ENCODE measurements around the gene PLPP1.
"Not testable (repeated sequence)": the region's sequence is repeated elsewhere in the genome, so short reads cannot be mapped to it uniquely, and the experiment has no call there.

PLPP1 gene

DNA sequence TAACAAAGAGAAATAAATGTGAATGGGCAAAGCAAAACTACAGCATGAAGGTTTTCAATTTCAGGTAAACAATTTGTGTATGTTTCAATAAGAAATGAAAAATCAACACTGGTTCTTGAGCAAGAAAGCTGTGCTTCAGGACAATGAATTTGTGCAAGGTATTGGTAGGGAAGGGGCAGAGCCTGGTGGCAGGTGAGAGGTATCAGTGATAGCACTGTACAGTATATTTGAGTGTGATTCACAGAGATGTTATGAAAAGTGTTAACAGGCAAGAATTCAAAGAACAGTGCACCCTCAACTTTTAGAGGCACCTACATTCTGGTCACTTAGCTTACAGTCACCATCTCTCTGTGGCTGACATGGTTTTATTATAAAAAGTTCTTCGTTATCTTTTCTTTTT lies 25.7 kb downstream of the PLPP1 start:
- no peak overlapping the region for H3K4me3 ChIP-seq (ENCODE audit: low read depth in 1 of 2, low read length in 2 of 2)
- H3K36me3 ChIP-seq (ENCODE audit: control insufficient read depth in 1 of 2, insufficient read depth in 2 of 2, low read length in 2 of 2): no peaks in the 10 kb centered on the region
- no peaks in the 10 kb centered on the region for H3K9me3 ChIP-seq (ENCODE audit: control insufficient read depth in 1 of 2, low read length in 2 of 2)
- peaks cover 24 to 49% of the 10 kb centered on the region in 2 donors for H3K4me1 ChIP-seq (ENCODE audit: control insufficient read depth in 1 of 2, insufficient read depth in 2 of 2, low read length in 2 of 2)
- no peaks in the 10 kb centered on the region for H3K27me3 ChIP-seq (ENCODE audit: control insufficient read depth in 1 of 2, insufficient read depth in 2 of 2, low read length in 2 of 2)
- H3K9ac ChIP-seq (ENCODE audit: low read depth in 1 of 2, low read length in 2 of 2): no peak overlapping the region
- no peak overlapping the region for H3K27ac ChIP-seq (ENCODE audit: low read depth, low read length)

DNA sequence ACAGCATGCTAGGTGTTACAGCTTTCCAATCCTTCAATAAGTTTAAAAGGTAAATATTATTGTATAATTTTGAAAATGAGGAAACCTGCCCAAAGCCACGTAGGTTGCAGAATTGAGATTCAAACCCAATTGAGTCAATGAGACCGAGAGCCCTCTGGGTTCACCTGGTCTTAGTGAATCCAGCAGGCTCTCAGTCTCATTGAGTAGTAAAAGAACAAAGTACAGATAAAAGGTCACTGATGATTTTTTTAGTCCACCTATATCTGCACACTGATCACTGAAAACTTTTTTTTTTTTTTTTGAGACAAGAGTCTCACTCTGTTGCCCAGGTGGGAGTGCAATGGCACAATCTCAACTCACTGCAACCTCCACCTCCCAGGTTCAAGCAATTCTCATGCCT lies 27.2 kb downstream of the PLPP1 start:
- Histone ChIP-seq H3K9ac (ENCODE audit: low read depth in 1 of 2, low read length in 2 of 2) (no peak overlapping the region), H3K36me3 (ENCODE audit: control insufficient read depth in 1 of 2, insufficient read depth in 2 of 2, low read length in 2 of 2) (no peaks in the 10 kb centered on the region), H3K27me3 (ENCODE audit: control insufficient read depth in 1 of 2, insufficient read depth in 2 of 2, low read length in 2 of 2) (no peaks in the 10 kb centered on the region), H3K4me3 (ENCODE audit: low read depth in 1 of 2, low read length in 2 of 2) (no peak overlapping the region), H3K4me1 (ENCODE audit: control insufficient read depth in 1 of 2, insufficient read depth in 2 of 2, low read length in 2 of 2) (peaks cover 32 to 59% of the 10 kb centered on the region in 2 donors), H3K27ac (ENCODE audit: low read depth, low read length) (no peak overlapping the region), H3K9me3 (ENCODE audit: control insufficient read depth in 1 of 2, low read length in 2 of 2) (no peaks in the 10 kb centered on the region)

GRCh38 chr5:55505711-55506110 lies 29.1 kb downstream of the PLPP1 start:
- H3K4me1 ChIP-seq (ENCODE audit: control insufficient read depth in 1 of 2, insufficient read depth in 2 of 2, low read length in 2 of 2): peaks cover 29 to 54% of the 10 kb centered on the region in 2 donors
- not testable (repeated sequence) for H3K27ac ChIP-seq (ENCODE audit: low read depth, low read length); H3K27me3 ChIP-seq (ENCODE audit: control insufficient read depth in 1 of 2, insufficient read depth in 2 of 2, low read length in 2 of 2); H3K9me3 ChIP-seq (ENCODE audit: control insufficient read depth in 1 of 2, low read length in 2 of 2); H3K36me3 ChIP-seq (ENCODE audit: control insufficient read depth in 1 of 2, insufficient read depth in 2 of 2, low read length in 2 of 2); H3K4me3 ChIP-seq (ENCODE audit: low read depth in 1 of 2, low read length in 2 of 2); H3K9ac ChIP-seq (ENCODE audit: low read depth in 1 of 2, low read length in 2 of 2)

- H3K4me3 ChIP-seq (ENCODE audit: low read depth in 1 of 2, low read length in 2 of 2); H3K27me3 ChIP-seq (ENCODE audit: control insufficient read depth in 1 of 2, insufficient read depth in 2 of 2, low read length in 2 of 2); H3K36me3 ChIP-seq (ENCODE audit: control insufficient read depth in 1 of 2, insufficient read depth in 2 of 2, low read length in 2 of 2); H3K27ac ChIP-seq (ENCODE audit: low read depth, low read length); H3K9ac ChIP-seq (ENCODE audit: low read depth in 1 of 2, low read length in 2 of 2); H3K9me3 ChIP-seq (ENCODE audit: control insufficient read depth in 1 of 2, low read length in 2 of 2): not testable (repeated sequence)
- H3K4me1 ChIP-seq (ENCODE audit: control insufficient read depth in 1 of 2, insufficient read depth in 2 of 2, low read length in 2 of 2): peaks cover 23 to 44% of the 10 kb centered on the region in 2 donors
These were observed 30.8 kb downstream of the PLPP1 start for GRCh38 chr5:55503917-55504316.

DNA sequence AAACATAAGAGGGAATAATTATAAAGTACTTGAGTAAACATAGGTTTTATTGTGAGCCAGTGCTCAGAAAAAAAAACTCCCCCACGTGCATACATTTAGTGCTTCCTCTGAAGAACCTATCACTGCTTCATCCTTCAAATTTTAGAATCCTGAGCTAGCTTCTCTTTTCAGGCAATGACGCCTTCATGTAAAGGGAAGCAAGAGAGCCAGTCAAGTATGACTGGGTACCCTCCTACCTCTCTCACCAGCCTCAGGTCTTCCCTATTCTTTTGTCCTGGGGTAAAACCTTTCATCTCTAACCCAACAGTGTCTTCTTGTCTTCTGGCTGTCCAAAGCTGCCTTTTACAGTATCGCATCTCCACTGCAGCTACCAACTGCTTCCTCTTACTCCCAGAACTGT lies 32.0 kb downstream of the PLPP1 start:
- Histone ChIP-seq H3K4me1 (ENCODE audit: control insufficient read depth in 1 of 2, insufficient read depth in 2 of 2, low read length in 2 of 2) (peaks cover 30 to 45% of the 10 kb centered on the region in 2 donors), H3K9ac (ENCODE audit: low read depth in 1 of 2, low read length in 2 of 2) (no peak overlapping the region), H3K9me3 (ENCODE audit: control insufficient read depth in 1 of 2, low read length in 2 of 2) (no peaks in the 10 kb centered on the region), H3K27me3 (ENCODE audit: control insufficient read depth in 1 of 2, insufficient read depth in 2 of 2, low read length in 2 of 2) (no peaks in the 10 kb centered on the region), H3K27ac (ENCODE audit: low read depth, low read length) (no peak overlapping the region), H3K36me3 (ENCODE audit: control insufficient read depth in 1 of 2, insufficient read depth in 2 of 2, low read length in 2 of 2) (no peaks in the 10 kb centered on the region), H3K4me3 (ENCODE audit: low read depth in 1 of 2, low read length in 2 of 2) (no peak overlapping the region)

DNA sequence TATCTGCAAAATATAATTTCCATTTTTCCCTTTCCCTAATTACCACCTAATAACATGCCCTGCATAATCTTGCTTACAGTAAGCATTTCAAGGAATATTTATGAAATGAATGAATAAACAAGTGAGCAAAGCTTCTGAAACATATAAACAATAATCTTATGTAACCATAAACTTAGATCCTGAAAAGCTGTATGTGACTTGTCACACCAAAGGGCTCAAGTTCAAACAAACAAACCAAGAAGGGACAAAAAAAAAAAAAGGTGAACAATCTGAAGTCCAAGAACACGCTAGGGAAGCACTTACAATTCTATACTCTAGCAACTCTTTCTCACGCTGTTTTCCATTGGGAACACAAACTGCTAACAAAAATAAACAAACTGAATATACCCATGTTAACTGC lies 36.3 kb downstream of the PLPP1 start:
- H3K36me3 ChIP-seq (ENCODE audit: control insufficient read depth in 1 of 2, insufficient read depth in 2 of 2, low read length in 2 of 2): no peaks in the 10 kb centered on the region
- H3K4me1 ChIP-seq (ENCODE audit: control insufficient read depth in 1 of 2, insufficient read depth in 2 of 2, low read length in 2 of 2): peaks cover 28 to 38% of the 10 kb centered on the region in 2 donors
- no peaks in the 10 kb centered on the region for H3K9me3 ChIP-seq (ENCODE audit: control insufficient read depth in 1 of 2, low read length in 2 of 2)
- H3K27me3 ChIP-seq (ENCODE audit: control insufficient read depth in 1 of 2, insufficient read depth in 2 of 2, low read length in 2 of 2): no peaks in the 10 kb centered on the region
- no peak overlapping the region for H3K4me3 ChIP-seq (ENCODE audit: low read depth in 1 of 2, low read length in 2 of 2)
- H3K27ac ChIP-seq (ENCODE audit: low read depth, low read length): no peak overlapping the region
- no peak overlapping the region for H3K9ac ChIP-seq (ENCODE audit: low read depth in 1 of 2, low read length in 2 of 2)

- H3K27me3 ChIP-seq (ENCODE audit: control insufficient read depth in 1 of 2, insufficient read depth in 2 of 2, low read length in 2 of 2): no peaks in the 10 kb centered on the region
- H3K36me3 ChIP-seq (ENCODE audit: control insufficient read depth in 1 of 2, insufficient read depth in 2 of 2, low read length in 2 of 2): no peaks in the 10 kb centered on the region
- H3K27ac ChIP-seq (ENCODE audit: low read depth, low read length): no peak overlapping the region
- H3K9me3 ChIP-seq (ENCODE audit: control insufficient read depth in 1 of 2, low read length in 2 of 2): no peaks in the 10 kb centered on the region
- H3K9ac ChIP-seq (ENCODE audit: low read depth in 1 of 2, low read length in 2 of 2): no peak overlapping the region
- H3K4me1 ChIP-seq (ENCODE audit: control insufficient read depth in 1 of 2, insufficient read depth in 2 of 2, low read length in 2 of 2): peaks cover 21 to 34% of the 10 kb centered on the region in 2 donors
- H3K4me3 ChIP-seq (ENCODE audit: low read depth in 1 of 2, low read length in 2 of 2): no peak overlapping the region
These were observed 37.1 kb downstream of the PLPP1 start for GRCh38 chr5:55497712-55498111.

- no peak overlapping the region for H3K27ac ChIP-seq (ENCODE audit: low read depth, low read length)
- H3K36me3 ChIP-seq (ENCODE audit: control insufficient read depth in 1 of 2, insufficient read depth in 2 of 2, low read length in 2 of 2): no peaks in the 10 kb centered on the region
- H3K9ac ChIP-seq (ENCODE audit: low read depth in 1 of 2, low read length in 2 of 2): no peak overlapping the region
- H3K4me1 ChIP-seq (ENCODE audit: control insufficient read depth in 1 of 2, insufficient read depth in 2 of 2, low read length in 2 of 2): peaks cover 18 to 37% of the 10 kb centered on the region in 2 donors
- no peaks in the 10 kb centered on the region for H3K27me3 ChIP-seq (ENCODE audit: control insufficient read depth in 1 of 2, insufficient read depth in 2 of 2, low read length in 2 of 2)
- no peaks in the 10 kb centered on the region for H3K9me3 ChIP-seq (ENCODE audit: control insufficient read depth in 1 of 2, low read length in 2 of 2)
- H3K4me3 ChIP-seq (ENCODE audit: low read depth in 1 of 2, low read length in 2 of 2): no peak overlapping the region
These were observed 39.5 kb downstream of the PLPP1 start for GRCh38 chr5:55495216-55495615.

- Histone ChIP-seq H3K4me3 (ENCODE audit: low read depth in 1 of 2, low read length in 2 of 2) (no peak overlapping the region), H3K27ac (ENCODE audit: low read depth, low read length) (no peak overlapping the region), H3K9me3 (ENCODE audit: control insufficient read depth in 1 of 2, low read length in 2 of 2) (no peaks in the 10 kb centered on the region), H3K4me1 (ENCODE audit: control insufficient read depth in 1 of 2, insufficient read depth in 2 of 2, low read length in 2 of 2) (peaks cover under 1 to 18% of the 10 kb centered on the region in 2 donors), H3K27me3 (ENCODE audit: control insufficient read depth in 1 of 2, insufficient read depth in 2 of 2, low read length in 2 of 2) (no peaks in the 10 kb centered on the region), H3K9ac (ENCODE audit: low read depth in 1 of 2, low read length in 2 of 2) (no peak overlapping the region), H3K36me3 (ENCODE audit: control insufficient read depth in 1 of 2, insufficient read depth in 2 of 2, low read length in 2 of 2) (peaks cover 0 to 4% of the 10 kb centered on the region in 2 donors)
These were observed 42.3 kb downstream of the PLPP1 start for GRCh38 chr5:55492449-55492848.

- H3K27ac ChIP-seq (ENCODE audit: low read depth, low read length): no peak overlapping the region
These were observed 49.7 kb downstream of the PLPP1 start for GRCh38 chr5:55485073-55485472.

DNA sequence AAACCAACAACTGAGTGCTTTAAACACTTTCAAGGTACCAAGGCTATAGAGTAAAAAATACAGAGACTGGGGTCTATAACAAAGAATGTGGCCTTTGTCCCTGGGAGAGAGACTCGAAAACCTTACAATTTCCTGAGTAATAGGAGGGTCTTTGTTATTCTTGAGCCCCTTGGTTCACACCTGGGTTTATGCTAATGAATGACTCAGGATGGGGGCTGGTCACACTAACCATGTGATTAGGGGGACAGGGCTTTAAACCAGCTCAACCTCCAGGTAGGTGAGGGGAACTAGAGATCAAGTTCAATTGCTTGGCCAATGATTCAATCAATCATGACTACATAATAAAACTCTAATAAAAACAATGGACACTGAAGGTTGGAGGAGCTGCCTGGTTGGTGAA lies 50.2 kb downstream of the PLPP1 start:
- no peaks in the 10 kb centered on the region for H3K27me3 ChIP-seq (ENCODE audit: control insufficient read depth in 1 of 2, insufficient read depth in 2 of 2, low read length in 2 of 2)
- no peaks in the 10 kb centered on the region for H3K9me3 ChIP-seq (ENCODE audit: control insufficient read depth in 1 of 2, low read length in 2 of 2)
- H3K4me1 ChIP-seq (ENCODE audit: control insufficient read depth in 1 of 2, insufficient read depth in 2 of 2, low read length in 2 of 2): peaks cover 0 to 10% of the 10 kb centered on the region in 2 donors
- no peak overlapping the region for H3K27ac ChIP-seq (ENCODE audit: low read depth, low read length)
- no peak overlapping the region for H3K4me3 ChIP-seq (ENCODE audit: low read depth in 1 of 2, low read length in 2 of 2)
- H3K36me3 ChIP-seq (ENCODE audit: control insufficient read depth in 1 of 2, insufficient read depth in 2 of 2, low read length in 2 of 2): peaks cover 0 to 4% of the 10 kb centered on the region in 2 donors
- H3K9ac ChIP-seq (ENCODE audit: low read depth in 1 of 2, low read length in 2 of 2): no peak overlapping the region

More at GRCh38 chr5:55485073-55485472, 49.7 kb downstream of the PLPP1 start:
- Histone ChIP-seq H3K36me3 (ENCODE audit: control insufficient read depth in 1 of 2, insufficient read depth in 2 of 2, low read length in 2 of 2) (peaks cover 0 to 6% of the 10 kb centered on the region in 2 donors), H3K9ac (ENCODE audit: low read depth in 1 of 2, low read length in 2 of 2) (no peak overlapping the region), H3K27me3 (ENCODE audit: control insufficient read depth in 1 of 2, insufficient read depth in 2 of 2, low read length in 2 of 2) (no peaks in the 10 kb centered on the region), H3K9me3 (ENCODE audit: control insufficient read depth in 1 of 2, low read length in 2 of 2) (no peaks in the 10 kb centered on the region), H3K4me3 (ENCODE audit: low read depth in 1 of 2, low read length in 2 of 2) (no peak overlapping the region), H3K4me1 (ENCODE audit: control insufficient read depth in 1 of 2, insufficient read depth in 2 of 2, low read length in 2 of 2) (peaks cover 0 to 10% of the 10 kb centered on the region in 2 donors)

All from duodenal mucosa (tissue), 2 donors.